ENCODE results near the gene PCK1.

Gene PCK1

GRCh38 chr20:57536771-57537724 lies 23.9 kb upstream of the PCK1 start:
- DNase-seq (ENCODE audit: low read depth), result no peak

GRCh38 chr20:57537822-57538221 lies 23.1 kb upstream of the PCK1 start:
- no peak for DNase-seq (ENCODE audit: low read depth)

GRCh38 chr20:57539889-57540288 lies 21.0 kb upstream of the PCK1 start:
- DNase-seq (ENCODE audit: low read depth), result no peak

GRCh38 chr20:57540890-57541580 lies 19.9 kb upstream of the PCK1 start:
- DNase-seq (ENCODE audit: low read depth), result no peak

- no peak for DNase-seq (ENCODE audit: low read depth)
These were observed 17.2 kb upstream of the PCK1 start for GRCh38 chr20:57543754-57544153.

- no peak for DNase-seq (ENCODE audit: low read depth)
These were observed 15.9 kb upstream of the PCK1 start for GRCh38 chr20:57544838-57545564.

GRCh38 chr20:57545927-57546662 lies 14.8 kb upstream of the PCK1 start:
- no peak for DNase-seq (ENCODE audit: low read depth)

GRCh38 chr20:57546956-57547649 lies 13.8 kb upstream of the PCK1 start:
- DNase-seq (ENCODE audit: low read depth), result no peak

GRCh38 chr20:57548177-57549058 lies 12.5 kb upstream of the PCK1 start:
- no peak for DNase-seq (ENCODE audit: low read depth)

GRCh38 chr20:57552471-57552870 lies 8.4 kb upstream of the PCK1 start:
- DNase-seq (ENCODE audit: low read depth), result no peak

GRCh38 chr20:57553376-57554018 lies 7.4 kb upstream of the PCK1 start:
- DNase-seq (ENCODE audit: low read depth), result no peak

GRCh38 chr20:57555457-57556184 lies 5.3 kb upstream of the PCK1 start:
- no peak for DNase-seq (ENCODE audit: low read depth)

GRCh38 chr20:57556980-57557274 lies 4.0 kb upstream of the PCK1 start:
- DNase-seq (ENCODE audit: low read depth), result no peak

GRCh38 chr20:57557926-57558613 lies 2.8 kb upstream of the PCK1 start:
- DNase-seq (ENCODE audit: low read depth), result no peak

- DNase-seq (ENCODE audit: low read depth), result no peak
These were observed 2.2 kb upstream of the PCK1 start for GRCh38 chr20:57558614-57559288.

- DNase-seq (ENCODE audit: low read depth), result no peak
These were observed 1.6 kb upstream of the PCK1 start for GRCh38 chr20:57559289-57559634.

GRCh38 chr20:57559658-57560553 lies 1.0 kb upstream of the PCK1 start:
- no peak for DNase-seq (ENCODE audit: low read depth)
